ENCODE results near the gene GALNT8. TPM values are rescaled to one million over a fixed set of nuclear protein-coding genes. Genes with fewer than 3 reads are reported as not detected.

The GALNT8 gene
- total RNA-seq, 2 donors from 2014 or later, result 2.8 to 11.2 TPM

DNA sequence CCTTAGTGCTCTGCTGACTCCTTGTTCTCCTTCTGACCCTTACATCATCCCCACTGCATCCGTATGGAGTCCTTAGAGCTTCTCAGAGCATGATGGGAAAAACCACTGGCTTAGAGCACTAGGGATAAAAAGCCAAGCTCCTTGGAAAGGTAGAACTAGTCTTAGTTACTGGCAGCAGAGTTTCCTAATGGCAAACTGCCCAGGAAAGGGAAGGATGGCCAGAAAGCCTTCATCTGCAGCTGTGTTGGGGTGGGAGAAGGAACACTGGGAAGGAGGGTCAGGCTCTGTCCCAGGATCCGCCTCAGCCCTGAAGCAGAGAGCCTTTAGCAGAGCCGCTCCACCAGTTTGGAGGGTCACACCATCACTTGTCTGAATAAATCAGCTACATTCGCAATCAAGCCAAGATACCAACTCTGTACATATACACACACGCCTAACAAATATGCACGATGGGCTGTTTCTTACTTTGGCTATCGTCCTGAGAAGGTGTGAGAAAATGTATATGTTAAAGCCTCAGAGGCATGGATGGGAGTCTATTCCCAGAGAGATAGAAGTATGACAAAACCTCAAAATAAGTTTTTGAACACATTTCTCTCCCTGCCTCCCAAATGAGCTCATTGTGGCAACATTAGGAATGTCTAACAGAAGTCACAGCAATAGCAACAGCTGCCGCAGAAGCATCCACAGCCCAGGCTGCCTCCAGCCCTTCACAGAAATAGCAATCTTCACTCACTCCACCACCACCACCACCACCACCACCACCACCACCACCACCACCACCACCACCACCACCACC, 18.6 kb upstream of the GALNT8 start:
- Histone ChIP-seq H3K36me3 (ENCODE audit: control insufficient read depth, insufficient read depth, low read length) (peaks cover under 1% of the 10 kb centered on the region), H3K4me1 (ENCODE audit: control insufficient read depth, insufficient read depth, low read length) (no peaks in the 10 kb centered on the region), H3K27ac (ENCODE audit: low read depth, low read length) (no peak overlapping the region), H3K9ac (ENCODE audit: extremely low read depth, low read length, poor library complexity, severe bottlenecking) (no peak overlapping the region), H3K27me3 (ENCODE audit: control insufficient read depth, insufficient read depth, low read length, poor library complexity, severe bottlenecking) (no peaks in the 10 kb centered on the region), H3K9me3 (ENCODE audit: control insufficient read depth, low read length) (no peaks in the 10 kb centered on the region), H3K4me3 (ENCODE audit: low read length) (no peak overlapping the region)
- H3K27me3 Mint-ChIP-seq (ENCODE audit: insufficient read depth), result no peaks in the 10 kb centered on the region
- H3K4me1 Mint-ChIP-seq, result no peaks in the 10 kb centered on the region
- no peak for TF ChIP-seq CTCF (conservative IDR thresholded peaks at IDR 0.05)
- H3K9me3 Mint-ChIP-seq, result no peaks in the 10 kb centered on the region
- no peak overlapping the region for H3K4me3 Mint-ChIP-seq
- H3K27ac Mint-ChIP-seq, result no peak overlapping the region
- no peak for DNase-seq
- WGBS, 2 experiments (ENCODE audit: insufficient coverage in 1 of 2, insufficient read length in 1 of 2), result 92 to 100% methylated on average over 1 to 7 of the region's 8 CpGs
- H3K36me3 Mint-ChIP-seq (ENCODE audit: low read depth), result peaks cover 43% of the 10 kb centered on the region

DNA sequence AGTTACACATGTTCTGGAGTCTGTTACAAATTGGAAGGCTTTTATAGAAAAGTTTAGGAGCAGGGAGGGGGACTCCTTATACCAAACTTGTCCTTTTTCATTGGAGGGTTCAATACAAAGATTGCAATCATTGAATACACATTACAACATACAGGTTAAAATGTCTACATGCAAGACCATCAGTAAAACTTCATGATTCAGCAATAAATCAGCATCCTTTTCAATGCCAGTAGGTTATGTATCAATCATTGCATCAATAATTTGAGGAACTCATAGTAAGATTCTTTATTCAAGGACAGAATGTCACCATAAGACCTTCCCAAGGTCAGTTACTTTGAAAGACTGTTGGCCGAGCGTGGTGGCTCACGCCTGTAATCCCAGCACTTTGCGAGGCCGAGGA, 16.5 kb upstream of the GALNT8 start:
- TF ChIP-seq CTCF (conservative IDR thresholded peaks at IDR 0.05), result no peak
- no peaks in the 10 kb centered on the region for H3K36me3 ChIP-seq (ENCODE audit: control insufficient read depth, insufficient read depth, low read length)
- H3K4me1 ChIP-seq (ENCODE audit: control insufficient read depth, insufficient read depth, low read length), result no peaks in the 10 kb centered on the region
- H3K9ac ChIP-seq (ENCODE audit: extremely low read depth, low read length, poor library complexity, severe bottlenecking), result no peak overlapping the region
- Mint-ChIP-seq H3K4me3 (no peak overlapping the region), H3K9me3 (no peaks in the 10 kb centered on the region), H3K36me3 (ENCODE audit: low read depth) (peaks cover 32% of the 10 kb centered on the region), H3K4me1 (peaks cover 12% of the 10 kb centered on the region), H3K27ac (no peak overlapping the region), H3K27me3 (ENCODE audit: insufficient read depth) (no peaks in the 10 kb centered on the region)
- H3K27me3 ChIP-seq (ENCODE audit: control insufficient read depth, insufficient read depth, low read length, poor library complexity, severe bottlenecking), result no peaks in the 10 kb centered on the region
- no peak for DNase-seq
- H3K4me3 ChIP-seq (ENCODE audit: low read length), result no peak overlapping the region
- 98 to 100% methylated on average over 3 to 5 of the region's 5 CpGs for WGBS, 2 experiments (ENCODE audit: insufficient coverage in 1 of 2, insufficient read length in 1 of 2)
- no peaks in the 10 kb centered on the region for H3K9me3 ChIP-seq (ENCODE audit: control insufficient read depth, low read length)
- H3K27ac ChIP-seq (ENCODE audit: low read depth, low read length), result no peak overlapping the region

GRCh38 chr12:4705824-4706223, 14.4 kb upstream of the GALNT8 start:
- H3K36me3 ChIP-seq (ENCODE audit: control insufficient read depth, insufficient read depth, low read length), result no peaks in the 10 kb centered on the region
- H3K36me3 Mint-ChIP-seq (ENCODE audit: low read depth), result peaks cover 18% of the 10 kb centered on the region
- no peaks in the 10 kb centered on the region for H3K9me3 ChIP-seq (ENCODE audit: control insufficient read depth, low read length)
- TF ChIP-seq CTCF (conservative IDR thresholded peaks at IDR 0.05), result no peak
- H3K4me3 Mint-ChIP-seq, result no peak overlapping the region
- no peak for DNase-seq
- H3K4me1 Mint-ChIP-seq, result peaks cover 12% of the 10 kb centered on the region
- H3K4me3 ChIP-seq (ENCODE audit: low read length), result no peak overlapping the region
- H3K27ac ChIP-seq (ENCODE audit: low read depth, low read length), result no peak overlapping the region
- H3K9ac ChIP-seq (ENCODE audit: extremely low read depth, low read length, poor library complexity, severe bottlenecking), result no peak overlapping the region
- no peak overlapping the region for H3K27ac Mint-ChIP-seq
- no peaks in the 10 kb centered on the region for H3K27me3 ChIP-seq (ENCODE audit: control insufficient read depth, insufficient read depth, low read length, poor library complexity, severe bottlenecking)
- no peaks in the 10 kb centered on the region for H3K27me3 Mint-ChIP-seq (ENCODE audit: insufficient read depth)
- H3K9me3 Mint-ChIP-seq, result no peaks in the 10 kb centered on the region
- no peaks in the 10 kb centered on the region for H3K4me1 ChIP-seq (ENCODE audit: control insufficient read depth, insufficient read depth, low read length)
